Mesenchymal stem cell (in vitro differentiated cells and primary cell): ENCODE results near the gene RABGAP1L.

Experiments used
- DNase-seq: peaks from one replicate; pipeline ENCODE4 v3.0.0-alpha.2; 2013
- H2AFZ ChIP-seq: one replicate; pipeline ENCODE4 v1.6.1; 2013; ENCODE audit warnings: low read depth, mild to moderate bottlenecking, control low read depth, inconsistent platforms, low read length, moderate library complexity
- H2AK5ac ChIP-seq: 2 replicates; pipeline ENCODE4 v1.6.1; 2013; ENCODE audit warnings: low read length, moderate library complexity, mild to moderate bottlenecking, inconsistent platforms; ENCODE audit not compliant: severe bottlenecking
- H2BK120ac ChIP-seq: one replicate; pipeline ENCODE4 v1.6.1; 2013; ENCODE audit warnings: low read depth, mild to moderate bottlenecking, inconsistent platforms, low read length, moderate library complexity
- H2BK12ac ChIP-seq, 2 experiments: one replicate each; pipeline ENCODE4 v1.6.1; 2013; ENCODE audit warnings: inconsistent platforms in 2 of 2, low read length in 2 of 2, mild to moderate bottlenecking in 2 of 2, moderate library complexity in 2 of 2, control low read depth in 1 of 2
- H2BK15ac ChIP-seq: one replicate; pipeline ENCODE4 v1.6.1; 2013; ENCODE audit warnings: mild to moderate bottlenecking, low read depth, inconsistent platforms; ENCODE audit not compliant: poor library complexity, severe bottlenecking
- H2BK5ac ChIP-seq: 2 replicates; pipeline ENCODE4 v1.6.1; 2013; ENCODE audit warnings: low read depth, mild to moderate bottlenecking, low read length, control low read depth, inconsistent platforms; ENCODE audit not compliant: poor library complexity, severe bottlenecking
- H3K14ac ChIP-seq, 2 experiments: one replicate each; pipeline ENCODE4 v1.6.1; 2013; ENCODE audit warnings: inconsistent platforms in 2 of 2, low read length in 2 of 2, control low read depth in 1 of 2, mild to moderate bottlenecking in 1 of 2, moderate library complexity in 1 of 2
- H3K18ac ChIP-seq, 2 experiments: one replicate each; pipeline ENCODE4 v1.6.1; 2013; ENCODE audit warnings: inconsistent platforms in 2 of 2, low read length in 2 of 2, control low read depth in 1 of 2, low read depth in 1 of 2, mild to moderate bottlenecking in 1 of 2
- H3K23ac ChIP-seq, 2 experiments: one replicate each; pipeline ENCODE4 v1.6.1; 2013; ENCODE audit warnings: inconsistent platforms in 2 of 2, low read length in 2 of 2, mild to moderate bottlenecking in 2 of 2, moderate library complexity in 2 of 2, control low read depth in 1 of 2
- H3K27ac ChIP-seq: 2 replicates; pipeline ENCODE4 v1.5.1; 2013; ENCODE audit warnings: mild to moderate bottlenecking, moderate library complexity, low read length, control low read depth, inconsistent platforms; ENCODE audit not compliant: poor library complexity, severe bottlenecking
- H3K27me3 ChIP-seq, 2 experiments: 2 replicates each; pipeline versions ENCODE4 v1.6.1 to v1.7.0; 2013; ENCODE audit warnings: low read length in 2 of 2, mild to moderate bottlenecking in 2 of 2, moderate library complexity in 2 of 2, control low read depth in 1 of 2, inconsistent platforms in 1 of 2; ENCODE audit not compliant: control insufficient read depth in 1 of 2, insufficient read depth in 1 of 2
- H3K36me3 ChIP-seq, 2 experiments: 2 replicates each; pipeline versions ENCODE4 v1.6.1 to v1.7.0; 2013; ENCODE audit warnings: low read length in 2 of 2, control low read depth in 1 of 2, inconsistent platforms in 1 of 2, low read depth in 1 of 2, mild to moderate bottlenecking in 1 of 2; ENCODE audit not compliant: insufficient read depth in 2 of 2, control insufficient read depth in 1 of 2
- H3K4ac ChIP-seq, 2 experiments: one replicate each; pipeline ENCODE4 v1.6.1; 2013; ENCODE audit warnings: inconsistent platforms in 2 of 2, low read length in 2 of 2, mild to moderate bottlenecking in 2 of 2, moderate library complexity in 2 of 2, control low read depth in 1 of 2, low read depth in 1 of 2
- H3K4me1 ChIP-seq: 2 replicates; pipeline ENCODE4 v1.6.1; 2013; ENCODE audit warnings: low read depth, low read length, control low read depth; ENCODE audit not compliant: control insufficient read depth, insufficient read depth
- H3K4me2 ChIP-seq: 2 replicates; pipeline ENCODE4 v1.6.1; 2013; ENCODE audit warnings: low read length, mild to moderate bottlenecking, inconsistent platforms; ENCODE audit not compliant: poor library complexity, severe bottlenecking
- H3K4me3 ChIP-seq, 2 experiments: 2 replicates each; pipeline versions ENCODE4 v1.5.1 to v1.7.0; 2013; ENCODE audit warnings: low read length in 2 of 2, mild to moderate bottlenecking in 2 of 2, control low read depth in 1 of 2, low read depth in 1 of 2; ENCODE audit not compliant: insufficient read depth in 1 of 2
- H3K79me1 ChIP-seq: replicated peaks from 2 replicates; pipeline ENCODE4 v1.6.1; 2013; ENCODE audit warnings: mild to moderate bottlenecking, control low read depth, low read length, inconsistent platforms; ENCODE audit not compliant: poor library complexity, severe bottlenecking
- H3K9ac ChIP-seq: 2 replicates; pipeline ENCODE4 v1.7.0; 2013; ENCODE audit warnings: mild to moderate bottlenecking, low read length, moderate library complexity
- H3K9me3 ChIP-seq: 2 replicates; pipeline ENCODE4 v1.7.0; 2013; ENCODE audit warnings: mild to moderate bottlenecking, low read length; ENCODE audit not compliant: control insufficient read depth
- H4K8ac ChIP-seq: one replicate; pipeline ENCODE4 v1.6.1; 2013; ENCODE audit warnings: inconsistent platforms, mild to moderate bottlenecking, low read length, moderate library complexity
- H4K91ac ChIP-seq: one replicate; pipeline ENCODE4 v1.6.1; 2013; ENCODE audit warnings: mild to moderate bottlenecking, low read length, inconsistent platforms
- WGBS: methylation state at CpG from one replicate; pipeline ENCODE4 v1.1.7; 2013; ENCODE audit warnings: mixed read lengths; 5-methylcytosine and 5-hydroxymethylcytosine counted together

RABGAP1L gene

DNA sequence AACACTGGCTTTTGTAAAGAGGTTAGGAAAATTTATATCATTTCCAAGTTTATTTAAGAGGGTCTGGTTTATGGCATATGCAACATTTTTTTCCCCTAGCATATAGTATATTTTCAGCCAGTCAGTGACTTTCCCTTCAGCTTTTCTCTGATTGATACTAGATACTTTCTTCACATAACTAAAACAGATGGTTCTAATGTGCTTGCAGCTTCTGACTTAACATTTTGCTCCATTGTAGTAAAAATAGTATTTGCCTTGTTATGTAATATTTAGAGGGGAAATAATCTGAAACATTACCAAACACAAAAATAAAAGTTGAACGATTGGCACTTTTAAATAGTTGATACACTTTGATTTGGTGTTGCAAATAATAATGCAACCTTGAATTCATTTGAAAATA lies 480.1 kb downstream of the RABGAP1L start:
- Histone ChIP-seq H2BK5ac (no peak overlapping the region), H3K23ac (no peak overlapping the region), H2BK12ac (no peak overlapping the region), H4K8ac (no peak overlapping the region), H3K9me3 (no peaks in the 10 kb centered on the region), H4K91ac (no peak overlapping the region), H3K4me2 (no peak overlapping the region), H3K79me1 (no peaks in the 10 kb centered on the region), H3K27ac (no peak overlapping the region), H2AFZ (no peak overlapping the region), H3K14ac (no peak overlapping the region), H2AK5ac (no peak overlapping the region), H3K9ac (no peak overlapping the region), H3K4ac (no peak overlapping the region), H3K18ac (no peak overlapping the region), H3K27me3 (no peaks in the 10 kb centered on the region), H3K4me1 (no peaks in the 10 kb centered on the region), H2BK120ac (no peak overlapping the region), H3K36me3 (peaks cover 0 to 3% of the 10 kb centered on the region in 2 experiments), H3K4me3 (no peak overlapping the region), H2BK15ac (no peak overlapping the region)
- no CpG with 5 or more reads among the region's 1 CpG for WGBS
- no peak for DNase-seq

DNA sequence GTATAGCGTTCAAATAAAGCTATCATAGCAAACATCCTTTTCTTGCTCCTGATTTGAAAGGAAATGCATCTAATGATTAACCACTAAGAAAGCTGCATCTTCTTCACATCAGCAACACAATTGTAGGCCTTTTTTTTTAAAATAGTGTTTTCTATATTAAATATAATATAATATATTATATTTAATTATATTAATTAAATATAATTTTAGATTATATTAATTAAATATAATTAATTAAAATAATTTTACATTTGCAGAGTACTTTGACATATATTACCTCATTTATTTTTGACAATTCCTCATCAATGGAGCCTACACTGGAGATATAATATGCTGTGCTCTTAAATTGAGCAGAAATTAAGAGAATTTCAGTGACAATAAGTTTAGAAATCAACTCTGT lies 481.5 kb downstream of the RABGAP1L start:
- Histone ChIP-seq H2BK120ac (no peak overlapping the region), H3K4me2 (no peak overlapping the region), H3K79me1 (no peaks in the 10 kb centered on the region), H2BK5ac (no peak overlapping the region), H3K4ac (no peak overlapping the region), H2AK5ac (no peak overlapping the region), H2BK12ac (no peak overlapping the region), H3K14ac (no peak overlapping the region), H2BK15ac (no peak overlapping the region), H3K4me1 (no peaks in the 10 kb centered on the region), H3K9me3 (no peaks in the 10 kb centered on the region), H3K27ac (no peak overlapping the region), H3K9ac (no peak overlapping the region), H4K91ac (no peak overlapping the region), H3K4me3 (no peak overlapping the region), H2AFZ (no peak overlapping the region), H3K36me3 (peaks cover 0 to 3% of the 10 kb centered on the region in 2 experiments), H3K23ac (no peak overlapping the region), H3K18ac (no peak overlapping the region), H4K8ac (no peak overlapping the region), H3K27me3 (no peaks in the 10 kb centered on the region)
- DNase-seq = no peak
- WGBS = 100% methylated on average over 1 of the region's 1 CpG

DNA sequence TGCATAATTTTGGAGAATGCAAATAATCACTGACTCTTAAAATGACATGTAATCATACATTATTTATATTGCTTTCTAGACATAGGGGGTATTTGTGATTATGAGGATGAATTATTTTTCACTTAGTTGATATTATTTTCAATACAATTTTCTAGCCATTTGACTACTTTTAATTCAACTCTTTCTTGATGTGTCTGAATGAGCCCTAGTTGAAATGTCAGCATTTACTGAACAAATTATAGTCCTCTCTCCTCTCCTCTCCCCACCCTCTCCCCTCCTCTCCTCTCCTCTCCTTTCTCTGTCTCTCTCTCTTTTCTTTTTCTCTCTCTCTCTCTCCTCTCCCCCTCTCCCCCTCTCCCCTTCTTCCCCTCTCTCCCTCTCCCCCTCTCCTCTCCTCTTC lies 483.1 kb downstream of the RABGAP1L start:
- Histone ChIP-seq H4K8ac (no peak overlapping the region), H2AK5ac (no peak overlapping the region), H3K79me1 (no peaks in the 10 kb centered on the region), H2AFZ (no peak overlapping the region), H3K4me2 (no peak overlapping the region), H3K27ac (no peak overlapping the region), H3K18ac (no peak overlapping the region), H3K23ac (no peak overlapping the region), H2BK120ac (no peak overlapping the region), H4K91ac (no peak overlapping the region), H2BK5ac (no peak overlapping the region), H2BK12ac (no peak overlapping the region), H3K9ac (no peak overlapping the region), H3K9me3 (no peaks in the 10 kb centered on the region), H3K36me3 (peaks cover 0 to 2% of the 10 kb centered on the region in 2 experiments), H3K27me3 (no peaks in the 10 kb centered on the region), H2BK15ac (no peak overlapping the region), H3K4me3 (no peak overlapping the region), H3K14ac (no peak overlapping the region), H3K4ac (no peak overlapping the region), H3K4me1 (no peaks in the 10 kb centered on the region)
- DNase-seq = no peak

DNA sequence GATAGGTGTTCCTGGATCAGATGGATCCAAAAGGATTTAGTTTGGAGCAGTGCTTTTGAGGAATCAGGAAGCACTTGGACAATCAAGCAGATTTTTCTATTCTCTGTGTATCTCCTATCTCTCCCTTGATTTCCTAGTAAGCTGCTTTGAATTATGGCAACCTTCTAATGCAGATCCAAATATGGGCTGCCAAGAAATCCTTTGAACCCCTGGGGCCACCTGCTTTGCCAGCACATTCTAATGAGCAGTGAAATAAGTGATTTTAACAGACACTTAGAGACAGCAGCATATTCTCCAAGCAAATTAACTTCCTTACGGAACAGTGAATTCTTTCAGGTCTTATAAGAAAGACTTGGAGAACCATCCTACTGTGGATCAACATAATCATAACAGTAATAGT lies 483.9 kb downstream of the RABGAP1L start:
- no peak overlapping the region for H3K4ac ChIP-seq
- no peak overlapping the region for H2BK15ac ChIP-seq
- WGBS = no CpG with 5 or more reads among the region's 1 CpG
- H3K9ac ChIP-seq = no peak overlapping the region
- DNase-seq = no peak
- H4K91ac ChIP-seq = no peak overlapping the region
- H2AFZ ChIP-seq = no peak overlapping the region
- no peak overlapping the region for H3K14ac ChIP-seq
- no peak overlapping the region for H2BK120ac ChIP-seq
- H2AK5ac ChIP-seq = no peak overlapping the region
- no peaks in the 10 kb centered on the region for H3K9me3 ChIP-seq
- no peak overlapping the region for H3K23ac ChIP-seq
- H3K4me3 ChIP-seq = no peak overlapping the region
- H2BK5ac ChIP-seq = no peak overlapping the region
- H3K18ac ChIP-seq = no peak overlapping the region
- H3K4me1 ChIP-seq = no peaks in the 10 kb centered on the region
- H3K79me1 ChIP-seq = no peaks in the 10 kb centered on the region
- no peaks in the 10 kb centered on the region for H3K36me3 ChIP-seq
- H3K27me3 ChIP-seq = no peaks in the 10 kb centered on the region
- no peak overlapping the region for H4K8ac ChIP-seq
- H3K4me2 ChIP-seq = no peak overlapping the region
- H3K27ac ChIP-seq = no peak overlapping the region
- H2BK12ac ChIP-seq = no peak overlapping the region
